Loucy (cell line): ENCODE data around the gene GAN.

Experiments used
- H2AFZ ChIP-seq: fragments of 200-600 bp; sonication (generic); 2 replicates; pipeline ENCODE4 v1.6.0; 2016; ENCODE audit warnings: antibody characterized with exemption, mild to moderate bottlenecking, low read length, moderate library complexity
- H3F3A ChIP-seq: fragments of 200-600 bp; 2 replicates; pipeline ENCODE4 v1.6.0; 2016; ENCODE audit warnings: antibody characterized with exemption, low read depth, mild to moderate bottlenecking
- H3K27me3 ChIP-seq: fragments of 200-600 bp; sonication (generic); 2 replicates; pipeline ENCODE4 v1.6.1; 2014; ENCODE audit warnings: low read length, mild to moderate bottlenecking; ENCODE audit not compliant: insufficient read depth, poor library complexity, severe bottlenecking
- H3K36me3 ChIP-seq: fragments of 200-600 bp; sonication (generic); 2 replicates; pipeline ENCODE4 v1.6.1; 2016; ENCODE audit warnings: low read length; ENCODE audit not compliant: insufficient read depth
- H3K4me1 ChIP-seq: fragments of 200-600 bp; sonication (generic); 2 replicates; pipeline ENCODE4 v1.5.1; 2014; ENCODE audit warnings: low read length, mild to moderate bottlenecking; ENCODE audit not compliant: insufficient read depth, poor library complexity, severe bottlenecking
- H3K4me2 ChIP-seq: fragments of 200-600 bp; sonication (generic); 2 replicates; pipeline ENCODE4 v1.6.0; 2014; ENCODE audit warnings: antibody characterized with exemption, low read length, low read depth, mild to moderate bottlenecking; ENCODE audit not compliant: poor library complexity, severe bottlenecking
- H3K4me3 ChIP-seq: fragments of 200-600 bp; sonication (generic); 2 replicates; pipeline ENCODE4 v1.5.1; 2014; ENCODE audit warnings: low read length, mild to moderate bottlenecking, mixed read lengths; ENCODE audit not compliant: poor library complexity, severe bottlenecking
- H3K79me2 ChIP-seq: fragments of 200-600 bp; sonication (generic); 2 replicates; pipeline ENCODE4 v1.6.1; 2014; ENCODE audit warnings: low read length; ENCODE audit not compliant: insufficient read depth
- H3K9ac ChIP-seq: fragments of 200-600 bp; sonication (generic); 2 replicates; pipeline ENCODE4 v1.6.0; 2014; ENCODE audit warnings: mild to moderate bottlenecking, low read depth, low read length, moderate library complexity; ENCODE audit not compliant: poor library complexity, severe bottlenecking
- H3K9me2 ChIP-seq: fragments of 200-600 bp; sonication (generic); replicated peaks from 2 replicates; pipeline ENCODE4 v1.6.1; 2016; ENCODE audit warnings: low read depth, low read length, mixed read lengths
- H3K9me3 ChIP-seq: fragments of 200-600 bp; sonication (generic); 2 replicates; pipeline ENCODE4 v1.6.1; 2014; ENCODE audit warnings: mild to moderate bottlenecking, antibody characterized with exemption, low read length, low read depth; ENCODE audit not compliant: insufficient read depth
- H4K20me1 ChIP-seq: fragments of 200-600 bp; sonication (generic); 2 replicates; pipeline ENCODE4 v1.6.0; 2014; ENCODE audit warnings: antibody characterized with exemption, low read length, mild to moderate bottlenecking; ENCODE audit not compliant: insufficient read depth, poor library complexity, severe bottlenecking
- CTCF ChIP-seq: fragments of 200-600 bp; sonication (generic); conservative IDR thresholded peaks from 2 replicates; pipeline ENCODE4 v1.5.1; 2014; ENCODE audit warnings: mild to moderate bottlenecking, antibody characterized with exemption, low read length
- EZH2phosphoT487 ChIP-seq: fragments of 200-600 bp; IDR thresholded peaks from 2 replicates; pipeline ENCODE4 v1.6.1; 2018; ENCODE audit warnings: antibody characterized with exemption, mild to moderate bottlenecking, moderate library complexity, borderline replicate concordance

The GAN gene

GRCh38 chr16:81321039-81321438 lies 6.3 kb downstream of the GAN start:
- no peak overlapping the region for H3K4me3 ChIP-seq
- no peaks in the 10 kb centered on the region for H3K9me2 ChIP-seq
- H3K9me3 ChIP-seq, result no peaks in the 10 kb centered on the region
- H3K36me3 ChIP-seq, result no peaks in the 10 kb centered on the region; the same call in 1 of the 2 replicates
- no peak for TF ChIP-seq CTCF
- no peak for TF ChIP-seq EZH2phosphoT487
- H3K79me2 ChIP-seq, result peaks cover 67% of the 10 kb centered on the region
- H3K9ac ChIP-seq, result no peak overlapping the region
- H3K27me3 ChIP-seq, result no peaks in the 10 kb centered on the region
- H3K4me2 ChIP-seq, result peak overlapping the region; percentile 44
- H3K4me1 ChIP-seq, result peaks cover 38% of the 10 kb centered on the region
- peaks cover 25% of the 10 kb centered on the region for H4K20me1 ChIP-seq
- no peaks in the 10 kb centered on the region for H3F3A ChIP-seq
- no peak overlapping the region for H2AFZ ChIP-seq

DNA sequence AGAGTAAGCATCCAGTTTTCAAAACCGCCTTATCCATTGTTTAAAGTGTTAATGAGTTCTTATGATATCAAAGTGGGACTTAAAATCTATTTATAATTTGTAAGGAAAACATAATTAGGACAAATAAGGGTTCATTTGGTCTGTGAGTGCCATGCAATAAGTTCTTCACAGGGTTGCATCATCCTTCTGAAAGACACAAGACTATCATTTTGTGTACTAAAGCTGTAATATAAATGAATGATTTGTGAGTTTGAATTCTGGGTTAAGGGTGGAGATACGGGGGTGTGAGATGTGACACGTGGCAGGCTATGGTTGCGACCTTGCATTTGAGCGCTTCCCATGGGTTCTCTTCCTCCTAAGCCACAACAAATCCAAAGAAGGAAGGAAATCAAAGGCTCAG lies 6.8 kb downstream of the GAN start:
- TF ChIP-seq EZH2phosphoT487 (no peak), CTCF (no peak)
- H3K9ac ChIP-seq, result no peak overlapping the region
- no peaks in the 10 kb centered on the region for H3K9me2 ChIP-seq
- H3K4me2 ChIP-seq, result no peak overlapping the region
- no peak overlapping the region for H2AFZ ChIP-seq
- no peaks in the 10 kb centered on the region for H3F3A ChIP-seq
- no peaks in the 10 kb centered on the region; the same call in 1 of the 2 replicates for H3K36me3 ChIP-seq
- H3K79me2 ChIP-seq, result peaks cover 63% of the 10 kb centered on the region
- H3K27me3 ChIP-seq, result no peaks in the 10 kb centered on the region
- no peaks in the 10 kb centered on the region for H3K9me3 ChIP-seq
- H4K20me1 ChIP-seq, result peaks cover 23% of the 10 kb centered on the region
- peaks cover 35% of the 10 kb centered on the region for H3K4me1 ChIP-seq
- H3K4me3 ChIP-seq, result no peak overlapping the region

GRCh38 chr16:81324808-81325207 lies 10.0 kb downstream of the GAN start:
- Histone ChIP-seq H3K4me2 (no peak overlapping the region), H3K79me2 (peaks cover 53% of the 10 kb centered on the region), H4K20me1 (peaks cover 7% of the 10 kb centered on the region)

More at GRCh38 chr16:81324808-81325207, 10.0 kb downstream of the GAN start:
- no peak overlapping the region for H3K4me3 ChIP-seq
- H3K27me3 ChIP-seq, result no peaks in the 10 kb centered on the region
- no peak overlapping the region for H2AFZ ChIP-seq
- H3K9me3 ChIP-seq, result no peaks in the 10 kb centered on the region
- peaks cover 9% of the 10 kb centered on the region for H3K4me1 ChIP-seq
- H3K9ac ChIP-seq, result no peak overlapping the region
- TF ChIP-seq CTCF (no peak), EZH2phosphoT487 (no peak)
- no peaks in the 10 kb centered on the region for H3F3A ChIP-seq
- H3K36me3 ChIP-seq, result no peaks in the 10 kb centered on the region; the same call in 1 of the 2 replicates
- no peaks in the 10 kb centered on the region for H3K9me2 ChIP-seq
